A673 (cell line): ENCODE measurements around the gene DNAAF6. TPM values are rescaled to one million over a fixed set of nuclear protein-coding genes. Genes with fewer than 3 reads are reported as not detected.

Experiments used
- BruUV-seq: library from RNA; stranded (reverse); fragments of 400-500 nt; replicated peaks from 2 replicates; lab custom pipeline; 2021; lab: Mats Ljungman, UMichigan
- CTCF ChIA-PET: fragments of 300-600 bp; sonication (Branson Sonifier 250); formaldehyde crosslinking; loops from one replicate; lab custom pipeline; 2022; ENCODE audit warnings: antibody characterized with exemption; lab: Charles Lee
- POLR2A ChIA-PET: fragments of 300-600 bp; sonication (Branson Sonifier 250); formaldehyde crosslinking; loops from one replicate; lab custom pipeline; 2022; ENCODE audit warnings: antibody characterized with exemption; ENCODE audit not compliant: low non-redundant PET; lab: Charles Lee
- DNase-seq: peaks from one replicate; pipeline ENCODE4 v3.0.0-alpha.2; 2015; ENCODE audit warnings: low spot score
- H3K27ac ChIP-seq: fragments of 200-600 bp; sonication (generic); 2 replicates; pipeline ENCODE4 v1.5.1; 2016; ENCODE audit warnings: mixed run types, low read depth, mild to moderate bottlenecking, mixed read lengths, antibody characterized with exemption, low read length; ENCODE audit not compliant: poor library complexity, severe bottlenecking
- H3K27me3 ChIP-seq: fragments of 200-600 bp; sonication (generic); replicated peaks from 2 replicates; pipeline ENCODE4 v1.6.1; 2017; ENCODE audit warnings: mixed run types, low read depth, mild to moderate bottlenecking, mixed read lengths, antibody characterized with exemption, low read length; ENCODE audit not compliant: insufficient read depth, poor library complexity
- H3K36me3 ChIP-seq: fragments of 200-600 bp; sonication (generic); 2 replicates; pipeline ENCODE4 v1.6.1; 2016; ENCODE audit warnings: mixed run types, mild to moderate bottlenecking, mixed read lengths, antibody characterized with exemption, low read length; ENCODE audit not compliant: insufficient read depth, poor library complexity, severe bottlenecking
- H3K4me1 ChIP-seq: fragments of 200-600 bp; sonication (generic); 2 replicates; pipeline ENCODE4 v1.6.1; 2017; ENCODE audit warnings: mixed run types, mild to moderate bottlenecking, mixed read lengths, antibody characterized with exemption, low read length; ENCODE audit not compliant: insufficient read depth, poor library complexity, severe bottlenecking
- H3K4me3 ChIP-seq: fragments of 200-600 bp; sonication (generic); 2 replicates; pipeline ENCODE4 v1.5.1; 2016; ENCODE audit warnings: low read depth, mixed run types, mild to moderate bottlenecking, mixed read lengths, low read length; ENCODE audit not compliant: poor library complexity, severe bottlenecking
- H3K9me3 ChIP-seq: fragments of 200-600 bp; sonication (generic); 2 replicates; pipeline ENCODE4 v1.6.1; 2016; ENCODE audit warnings: mixed run types, low read depth, mild to moderate bottlenecking, mixed read lengths, antibody characterized with exemption, low read length; ENCODE audit not compliant: poor library complexity, severe bottlenecking
- CTCF ChIP-seq: fragments of 300-800, 200-600 bp; sonication (generic); conservative IDR thresholded peaks from 2 replicates; pipeline ENCODE4 v1.5.1; 2017; ENCODE audit warnings: low read depth, mild to moderate bottlenecking, antibody characterized with exemption, low read length, moderate library complexity, mixed read lengths
- EZH2 ChIP-seq: fragments of 200-600 bp; sonication (generic); IDR thresholded peaks from 2 replicates; pipeline ENCODE4 v1.6.1; 2017; ENCODE audit warnings: borderline replicate concordance, low read depth, mild to moderate bottlenecking, mixed read lengths, antibody characterized with exemption, low read length; ENCODE audit not compliant: poor library complexity, severe bottlenecking
- intact Hi-C: fragments of 100-400 bp; cut with micrococcal nuclease; formaldehyde crosslinking; loops from one replicate; pipeline ENCODE4 v1.10.0; 2022; ENCODE audit not compliant: unreplicated experiment
- total RNA-seq: library from RNA; stranded (reverse); gene quantifications from 2 replicates; pipeline ENCODE4 v1.2.3, GENCODE V29; 2021

DNAAF6 gene
- total RNA-seq, 1 experiment from 2014 or later: not detected

GRCh38 chrX:107288676-107289075 lies 82.3 kb downstream of the DNAAF6 start:
- no peak for DNase-seq
- CTCF ChIA-PET: no interaction called here

DNA sequence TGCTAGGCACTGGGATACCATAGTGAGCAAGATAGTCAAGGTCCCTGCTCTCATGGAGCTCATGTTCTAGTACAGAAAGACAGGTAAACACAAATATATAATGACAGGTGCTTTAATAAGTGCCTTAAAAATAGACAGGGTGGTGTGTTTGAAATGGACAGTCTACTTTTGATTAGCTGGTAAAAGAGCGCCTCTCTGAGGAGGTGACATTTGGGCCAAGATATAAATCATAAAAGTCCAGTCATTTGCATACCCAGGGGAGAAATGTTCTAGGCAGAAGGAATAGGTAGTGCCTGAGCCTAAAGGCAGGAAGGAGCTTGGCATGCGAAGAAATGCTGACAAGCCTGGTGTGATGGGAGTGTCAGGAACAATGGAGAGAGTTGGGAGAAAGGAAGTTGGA lies 83.6 kb downstream of the DNAAF6 start:
- intact Hi-C loops: no loop called here
- no peak overlapping the region for H3K27ac ChIP-seq
- no peaks in the 10 kb centered on the region for H3K4me1 ChIP-seq
- no peak for DNase-seq
- no peaks in the 10 kb centered on the region for H3K36me3 ChIP-seq
- no peak overlapping the region for H3K4me3 ChIP-seq
- ChIA-PET POLR2A (no interaction called here), CTCF (no interaction called here)
- H3K9me3 ChIP-seq: no peaks in the 10 kb centered on the region
- no TSS peak for BruUV-seq
- TF ChIP-seq EZH2: no peak
- peaks cover 3% of the 10 kb centered on the region for H3K27me3 ChIP-seq

More at GRCh38 chrX:107288676-107289075, 82.3 kb downstream of the DNAAF6 start:
- no peaks in the 10 kb centered on the region for H3K36me3 ChIP-seq
- H3K9me3 ChIP-seq: no peaks in the 10 kb centered on the region
- peaks cover 6% of the 10 kb centered on the region for H3K27me3 ChIP-seq
- BruUV-seq: no TSS peak
- TF ChIP-seq EZH2: no peak
- TF ChIP-seq CTCF: no peak
- no peak overlapping the region for H3K27ac ChIP-seq
- intact Hi-C loops: loop anchor here (10.0 kb wide), 1 partner anchor 264 kb away; no protein-coding TSS in a partner anchor
- POLR2A ChIA-PET: no interaction called here
- no peaks in the 10 kb centered on the region for H3K4me1 ChIP-seq
- H3K4me3 ChIP-seq: no peak overlapping the region

- H3K27ac ChIP-seq: no peak overlapping the region
- TF ChIP-seq EZH2 (no peak), CTCF (no peak)
- ChIA-PET POLR2A (no interaction called here), CTCF (no interaction called here)
- no TSS peak for BruUV-seq
- no peak overlapping the region for H3K4me3 ChIP-seq
- intact Hi-C loops: no loop called here
- peaks cover 3% of the 10 kb centered on the region for H3K27me3 ChIP-seq
- H3K4me1 ChIP-seq: no peaks in the 10 kb centered on the region
- no peaks in the 10 kb centered on the region for H3K9me3 ChIP-seq
- H3K36me3 ChIP-seq: no peaks in the 10 kb centered on the region
- no peak for DNase-seq
Observed at GRCh38 chrX:107293056-107293455, 86.6 kb downstream of the DNAAF6 start.

Other genes starting within 250 kb of the DNAAF6 start
- gene MORC4, start 206.4 kb upstream of the DNAAF6 start, total RNA-seq: 15.9 and 21.2 TPM in 2 replicates
- 17.7 and 19.0 TPM in 2 replicates for gene RBM41, start 87.8 kb upstream of the DNAAF6 start, total RNA-seq
- gene NUP62CL, start 178 bp upstream of the DNAAF6 start, total RNA-seq: 2.9 and 4.0 TPM in 2 replicates
- 0.09 and 0.15 TPM in 2 replicates for gene FRMPD3, start 243.0 kb downstream of the DNAAF6 start, total RNA-seq